NK-92 treated with Interleukin-12 subunit alpha and Interleukin-12 subunit beta, amount 100 ng/mL, for 24 hours (cell line): Measurements from ENCODE around the gene ZDHHC14.
"Not testable (repeated sequence)": the region's sequence is repeated elsewhere in the genome, so short reads cannot be mapped to it uniquely, and the experiment has no call there.

Experiments used
- DNase-seq: peaks from one replicate; lab custom pipeline; 2025; lab: John Stamatoyannopoulos, UW

The ZDHHC14 gene

GRCh38 chr6:157381631-157382621 lies 936 bp downstream of the ZDHHC14 start:
- peak; percentile 61 for DNase-seq

- no peak for DNase-seq
Observed at GRCh38 chr6:157382821-157383220, 1.8 kb downstream of the ZDHHC14 start.

GRCh38 chr6:157383471-157383870 lies 2.5 kb downstream of the ZDHHC14 start:
- DNase-seq, result no peak

GRCh38 chr6:157384962-157385361 lies 4.0 kb downstream of the ZDHHC14 start:
- DNase-seq, result not testable (repeated sequence)

GRCh38 chr6:157385482-157385881 lies 4.5 kb downstream of the ZDHHC14 start:
- DNase-seq, result no peak

- DNase-seq, result no peak
Observed at GRCh38 chr6:157386023-157386422, 5.0 kb downstream of the ZDHHC14 start.

GRCh38 chr6:157386454-157386853 lies 5.5 kb downstream of the ZDHHC14 start:
- DNase-seq, result no peak

GRCh38 chr6:157388924-157389323 lies 7.9 kb downstream of the ZDHHC14 start:
- no peak for DNase-seq

- no peak for DNase-seq
Observed at GRCh38 chr6:157390273-157391060, 9.5 kb downstream of the ZDHHC14 start.

GRCh38 chr6:157392927-157393668 lies 12.1 kb downstream of the ZDHHC14 start:
- DNase-seq, result no peak

GRCh38 chr6:157393669-157394327 lies 12.8 kb downstream of the ZDHHC14 start:
- DNase-seq, result no peak

GRCh38 chr6:157395199-157395598 lies 14.2 kb downstream of the ZDHHC14 start:
- DNase-seq, result not testable (repeated sequence)

GRCh38 chr6:157396026-157396425 lies 15.0 kb downstream of the ZDHHC14 start:
- no peak for DNase-seq

- no peak for DNase-seq
Observed at GRCh38 chr6:157397660-157398059, 16.7 kb downstream of the ZDHHC14 start.

GRCh38 chr6:157398151-157398550 lies 17.2 kb downstream of the ZDHHC14 start:
- no peak for DNase-seq

GRCh38 chr6:157400676-157401075 lies 19.7 kb downstream of the ZDHHC14 start:
- DNase-seq, result no peak

- no peak for DNase-seq
Observed at GRCh38 chr6:157401734-157402338, 20.8 kb downstream of the ZDHHC14 start.

GRCh38 chr6:157402996-157403685 lies 22.2 kb downstream of the ZDHHC14 start:
- no peak for DNase-seq

- DNase-seq, result no peak
Observed at GRCh38 chr6:157403686-157404051, 22.7 kb downstream of the ZDHHC14 start.

GRCh38 chr6:157405986-157406385 lies 25.0 kb downstream of the ZDHHC14 start:
- no peak for DNase-seq

- DNase-seq, result no peak
Observed at GRCh38 chr6:157406661-157407060, 25.7 kb downstream of the ZDHHC14 start.
